Peyer's patch (tissue), 4 donors: Measurements from ENCODE around the gene SPATA6.

Source experiments
- CTCF ChIP-seq, 6 experiments: fragments of 450-650 bp in 4 of 6; fragments of 200-600 bp in 2 of 6; sonication (generic) in 1 of 6; IDR thresholded peaks; one replicate each; pipeline ENCODE4 v1.5.1; 2017 to 2019; ENCODE audit warnings: antibody characterized with exemption in 6 of 6, mild to moderate bottlenecking in 3 of 6, moderate library complexity in 1 of 6
- POLR2A ChIP-seq, 2 donors: fragments of 450-650 bp; IDR thresholded peaks; one replicate each; pipeline ENCODE4 v1.5.1; 2017; ENCODE audit warnings: antibody characterized with exemption in 2 of 2, mild to moderate bottlenecking in 2 of 2, moderate library complexity in 2 of 2

GRCh38 chr1:48472638-48473037, 634 bp upstream of the SPATA6 start:
- TF ChIP-seq POLR2A (IDR thresholded peaks at IDR 0.05) = no peak
- TF ChIP-seq CTCF (IDR thresholded peaks at IDR 0.05) = no peak
